Smooth muscle cell (in vitro differentiated cells): ENCODE measurements around the gene AHCYL2. TPM values are rescaled to one million over a fixed set of nuclear protein-coding genes. Genes with fewer than 3 reads are reported as not detected.
"Not testable (repeated sequence)": the region's sequence is repeated elsewhere in the genome, so short reads cannot be mapped to it uniquely, and the experiment has no call there.

ENCODE experiments used
- DNase-seq: peaks from one replicate; lab custom pipeline; 2025; ENCODE audit not compliant: unreplicated experiment; lab: John Stamatoyannopoulos, UW
- H2AFZ ChIP-seq: fragments of 200-600 bp; sonication (generic); 2 replicates; pipeline ENCODE4 v1.6.0; 2016; ENCODE audit warnings: antibody characterized with exemption, low read depth, mild to moderate bottlenecking
- H3F3A ChIP-seq: fragments of 200-600 bp; sonication (generic); 2 replicates; pipeline ENCODE4 v1.6.0; 2017; ENCODE audit warnings: antibody characterized with exemption, low read depth
- H3K27ac ChIP-seq: fragments of 200-600 bp; sonication (generic); 2 replicates; pipeline ENCODE4 v1.5.1; 2016; ENCODE audit warnings: low read depth, mild to moderate bottlenecking
- H3K27me3 ChIP-seq: fragments of 200-600 bp; sonication (generic); 2 replicates; pipeline ENCODE4 v1.6.1; 2016; ENCODE audit warnings: low read depth, mild to moderate bottlenecking
- H3K36me3 ChIP-seq: fragments of 200-600 bp; sonication (generic); 2 replicates; pipeline ENCODE4 v1.5.1; 2016; ENCODE audit warnings: low read depth
- H3K4me1 ChIP-seq: fragments of 200-600 bp; sonication (generic); 2 replicates; pipeline ENCODE4 v1.5.1; 2016; ENCODE audit warnings: low read depth
- H3K4me2 ChIP-seq: fragments of 200-600 bp; sonication (generic); 2 replicates; pipeline ENCODE4 v1.6.0; 2016; ENCODE audit warnings: mild to moderate bottlenecking
- H3K4me3 ChIP-seq: fragments of 200-600 bp; sonication (generic); 2 replicates; pipeline ENCODE4 v1.5.1; 2016; ENCODE audit warnings: mild to moderate bottlenecking
- H3K79me2 ChIP-seq: fragments of 200-600 bp; sonication (generic); 2 replicates; pipeline ENCODE4 v1.6.0; 2016; ENCODE audit warnings: low read depth, mild to moderate bottlenecking
- H3K9ac ChIP-seq: fragments of 200-600 bp; sonication (generic); 2 replicates; pipeline ENCODE4 v1.6.0; 2016; ENCODE audit warnings: low read depth
- H3K9me3 ChIP-seq: fragments of 200-600 bp; sonication (generic); replicated peaks from 2 replicates; pipeline ENCODE4 v1.5.1; 2016; ENCODE audit warnings: low read depth
- H4K20me1 ChIP-seq: fragments of 200-600 bp; sonication (generic); 2 replicates; pipeline ENCODE4 v1.6.0; 2016; ENCODE audit warnings: low read depth
- CTCF ChIP-seq: fragments of 200-600 bp; sonication (generic); IDR thresholded peaks from 2 replicates; pipeline ENCODE4 v1.5.1; 2017; ENCODE audit warnings: borderline replicate concordance, mild to moderate bottlenecking, antibody characterized with exemption; ENCODE audit not compliant: insufficient read depth, poor library complexity, severe bottlenecking
- WGBS: methylation state at CpG from one replicate; pipeline ENCODE4 v1.1.7; 2016; ENCODE audit warnings: low lambda C conversion rate; 5-methylcytosine and 5-hydroxymethylcytosine counted together
- polyA plus RNA-seq: library from polyadenylated mRNA; unstranded; fragments of >200 nt; fragmentation: Nextera tagmentation; extraction: Ambion mirVana; gene quantifications from 2 replicates; pipeline ENCODE4 v1.2.1, GENCODE V29; 2016
- total RNA-seq: library from RNA; depleted of rRNA; stranded (reverse); fragments of >200 nt; gene quantifications from 2 replicates; pipeline ENCODE4 v1.2.3, GENCODE V29; 2014

The AHCYL2 gene
- total and polyA plus RNA-seq, 2 experiments from 2014 or later = 6.3 to 7.3 TPM

- 79% methylated on average over 3 of the region's 3 CpGs for WGBS
- no peak for TF ChIP-seq CTCF
- Histone ChIP-seq H3F3A (no peaks in the 10 kb centered on the region), H3K27me3 (no peaks in the 10 kb centered on the region), H2AFZ (no peak overlapping the region), H3K36me3 (no peaks in the 10 kb centered on the region), H3K27ac (no peak overlapping the region), H3K9ac (no peak overlapping the region), H4K20me1 (no peaks in the 10 kb centered on the region), H3K4me2 (no peak overlapping the region), H3K9me3 (no peaks in the 10 kb centered on the region), H3K4me1 (no peaks in the 10 kb centered on the region), H3K4me3 (no peak overlapping the region), H3K79me2 (no peaks in the 10 kb centered on the region)
- DNase-seq = no peak
Measured at GRCh38 chr7:129401967-129402860, 177.4 kb downstream of the AHCYL2 start.

GRCh38 chr7:129405527-129405926 is 180.7 kb downstream of the AHCYL2 start:
- Histone ChIP-seq H3K4me3 (no peak overlapping the region), H4K20me1 (no peaks in the 10 kb centered on the region), H3K27ac (no peak overlapping the region), H3K9ac (no peak overlapping the region), H2AFZ (no peak overlapping the region), H3K4me2 (no peak overlapping the region), H3K27me3 (no peaks in the 10 kb centered on the region), H3K9me3 (no peaks in the 10 kb centered on the region), H3K79me2 (no peaks in the 10 kb centered on the region), H3K36me3 (no peaks in the 10 kb centered on the region), H3F3A (no peaks in the 10 kb centered on the region), H3K4me1 (no peaks in the 10 kb centered on the region)
- DNase-seq = no peak
- TF ChIP-seq CTCF = no peak

GRCh38 chr7:129410238-129410637 is 185.4 kb downstream of the AHCYL2 start:
- H3K4me2 ChIP-seq, H3K27ac ChIP-seq, H4K20me1 ChIP-seq, H3F3A ChIP-seq, H3K9ac ChIP-seq, H3K4me1 ChIP-seq, H3K4me3 ChIP-seq, H3K36me3 ChIP-seq, DNase-seq, H3K79me2 ChIP-seq, H3K27me3 ChIP-seq, H3K9me3 ChIP-seq, H2AFZ ChIP-seq: not testable (repeated sequence)
- WGBS = 89% methylated on average over 8 of the region's 8 CpGs

- no peaks in the 10 kb centered on the region for H3K27me3 ChIP-seq
- DNase-seq = no peak
- no peaks in the 10 kb centered on the region for H3K79me2 ChIP-seq
- no peak overlapping the region for H3K4me2 ChIP-seq
- 98% methylated on average over 4 of the region's 4 CpGs for WGBS
- H3K36me3 ChIP-seq = no peaks in the 10 kb centered on the region
- H3F3A ChIP-seq = no peaks in the 10 kb centered on the region
- H3K9ac ChIP-seq = no peak overlapping the region
- H3K4me1 ChIP-seq = no peaks in the 10 kb centered on the region
- no peak overlapping the region for H3K4me3 ChIP-seq
- H4K20me1 ChIP-seq = no peaks in the 10 kb centered on the region
- H3K9me3 ChIP-seq = no peaks in the 10 kb centered on the region
- H2AFZ ChIP-seq = no peak overlapping the region
- no peak overlapping the region for H3K27ac ChIP-seq
- no peak for TF ChIP-seq CTCF
Measured at GRCh38 chr7:129412501-129412900, 187.7 kb downstream of the AHCYL2 start.
